ENCODE data around the gene TIMM13. TPM values are rescaled to one million over a fixed set of nuclear protein-coding genes. Genes with fewer than 3 reads are reported as not detected.

TIMM13 gene
- total and polyA plus RNA-seq, 9 of the 15 experiments (the other 6 are each of a cell fraction or from before 2014, with no cell fraction given): 17.6 to 215 (median 71.8) TPM

DNA sequence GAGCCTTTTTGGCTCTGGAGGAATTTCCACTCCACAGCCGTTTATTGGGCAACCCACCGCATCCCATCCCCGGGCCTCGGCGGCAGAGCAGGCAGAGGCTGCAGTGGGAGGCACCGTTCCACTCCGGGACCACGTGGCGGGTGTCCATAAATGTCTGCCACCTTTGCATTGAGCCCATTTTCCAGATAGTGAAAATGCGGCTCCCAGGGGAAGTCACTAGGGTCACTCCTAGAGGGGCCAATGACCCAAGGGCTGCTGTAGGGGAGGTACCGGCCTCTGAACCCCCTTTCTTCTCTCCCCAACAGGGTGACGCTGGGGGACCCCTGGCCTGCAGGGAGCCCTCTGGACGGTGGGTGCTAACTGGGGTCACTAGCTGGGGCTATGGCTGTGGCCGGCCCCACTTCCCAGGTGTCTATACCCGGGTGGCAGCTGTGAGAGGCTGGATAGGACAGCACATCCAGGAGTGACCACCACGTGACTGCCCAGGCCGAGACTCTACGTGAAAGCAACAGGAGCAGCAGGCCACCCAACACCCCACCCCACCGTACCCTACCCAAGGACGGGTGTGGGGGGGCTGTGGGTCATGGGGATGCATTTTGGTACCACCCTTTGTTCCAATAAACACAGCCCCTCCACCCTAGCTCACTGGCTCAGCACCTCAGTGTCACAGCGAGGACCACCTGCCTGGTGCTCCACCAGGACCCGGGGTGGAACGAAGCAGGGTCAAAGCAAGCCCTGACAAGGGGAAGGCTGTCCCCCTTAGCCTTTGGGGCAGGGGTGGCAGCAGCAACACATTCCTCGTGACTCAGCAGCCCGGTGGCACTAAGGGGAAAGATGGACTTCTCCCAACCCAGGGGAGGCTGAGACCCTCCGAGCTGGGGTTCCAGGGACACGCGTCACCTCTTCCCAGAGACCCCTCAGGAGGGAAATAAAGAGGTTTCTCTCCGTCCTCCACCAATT lies 1.5 kb downstream of the TIMM13 start (continued):
- TF ChIP-seq, protein P1, sequence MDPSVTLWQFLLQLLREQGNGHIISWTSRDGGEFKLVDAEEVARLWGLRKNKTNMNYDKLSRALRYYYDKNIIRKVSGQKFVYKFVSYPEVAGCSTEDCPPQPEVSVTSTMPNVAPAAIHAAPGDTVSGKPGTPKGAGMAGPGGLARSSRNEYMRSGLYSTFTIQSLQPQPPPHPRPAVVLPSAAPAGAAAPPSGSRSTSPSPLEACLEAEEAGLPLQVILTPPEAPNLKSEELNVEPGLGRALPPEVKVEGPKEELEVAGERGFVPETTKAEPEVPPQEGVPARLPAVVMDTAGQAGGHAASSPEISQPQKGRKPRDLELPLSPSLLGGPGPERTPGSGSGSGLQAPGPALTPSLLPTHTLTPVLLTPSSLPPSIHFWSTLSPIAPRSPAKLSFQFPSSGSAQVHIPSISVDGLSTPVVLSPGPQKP (CRISPR knock-in tag; IDR thresholded peaks at IDR 0.05): no peak
- TF ChIP-seq, protein P2, sequence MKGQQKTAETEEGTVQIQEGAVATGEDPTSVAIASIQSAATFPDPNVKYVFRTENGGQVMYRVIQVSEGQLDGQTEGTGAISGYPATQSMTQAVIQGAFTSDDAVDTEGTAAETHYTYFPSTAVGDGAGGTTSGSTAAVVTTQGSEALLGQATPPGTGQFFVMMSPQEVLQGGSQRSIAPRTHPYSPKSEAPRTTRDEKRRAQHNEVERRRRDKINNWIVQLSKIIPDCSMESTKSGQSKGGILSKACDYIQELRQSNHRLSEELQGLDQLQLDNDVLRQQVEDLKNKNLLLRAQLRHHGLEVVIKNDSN (CRISPR knock-in tag; IDR thresholded peaks at IDR 0.05): 0 out of 2 replicates have a peak, but pooled peaks have one; percentile 21
- TF ChIP-seq, protein P3, sequence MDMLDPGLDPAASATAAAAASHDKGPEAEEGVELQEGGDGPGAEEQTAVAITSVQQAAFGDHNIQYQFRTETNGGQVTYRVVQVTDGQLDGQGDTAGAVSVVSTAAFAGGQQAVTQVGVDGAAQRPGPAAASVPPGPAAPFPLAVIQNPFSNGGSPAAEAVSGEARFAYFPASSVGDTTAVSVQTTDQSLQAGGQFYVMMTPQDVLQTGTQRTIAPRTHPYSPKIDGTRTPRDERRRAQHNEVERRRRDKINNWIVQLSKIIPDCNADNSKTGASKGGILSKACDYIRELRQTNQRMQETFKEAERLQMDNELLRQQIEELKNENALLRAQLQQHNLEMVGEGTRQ (CRISPR knock-in tag; IDR thresholded peaks at IDR 0.05): 0 out of 2 replicates have a peak, but pooled peaks have one; percentile 8
- TF ChIP-seq FOS (IDR thresholded peaks at IDR 0.05; ENCODE audit: extremely low read depth, insufficient read length) (no peak), SMARCC2 (IDR thresholded peaks at IDR 0.05; ENCODE audit: low read depth) (no peak)
- TF ChIP-seq, protein P4, sequence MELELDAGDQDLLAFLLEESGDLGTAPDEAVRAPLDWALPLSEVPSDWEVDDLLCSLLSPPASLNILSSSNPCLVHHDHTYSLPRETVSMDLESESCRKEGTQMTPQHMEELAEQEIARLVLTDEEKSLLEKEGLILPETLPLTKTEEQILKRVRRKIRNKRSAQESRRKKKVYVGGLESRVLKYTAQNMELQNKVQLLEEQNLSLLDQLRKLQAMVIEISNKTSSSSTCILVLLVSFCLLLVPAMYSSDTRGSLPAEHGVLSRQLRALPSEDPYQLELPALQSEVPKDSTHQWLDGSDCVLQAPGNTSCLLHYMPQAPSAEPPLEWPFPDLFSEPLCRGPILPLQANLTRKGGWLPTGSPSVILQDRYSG (tag; conservative IDR thresholded peaks at IDR 0.05; ENCODE audit: low read depth): no peak

All from K562 (cell line).